OCI-LY1 (cell line): ENCODE measurements around the gene MEG3.

Source experiments
- H2AFZ ChIP-seq: fragments of 200-600 bp; sonication (generic), shearing (Covaris generic); 2 replicates; pipeline ENCODE4 v1.6.0; 2014; ENCODE audit warnings: antibody characterized with exemption, mild to moderate bottlenecking, low read length
- H3F3A ChIP-seq: fragments of 200-600 bp; sonication (generic), shearing (Covaris generic); 2 replicates; pipeline ENCODE4 v1.6.0; 2014; ENCODE audit warnings: mild to moderate bottlenecking, antibody characterized with exemption, low read length, moderate library complexity; ENCODE audit not compliant: insufficient read depth
- H3K27ac ChIP-seq: fragments of 200-600 bp; sonication (generic); 2 replicates; pipeline ENCODE4 v1.5.1; 2014; ENCODE audit warnings: low read length, mixed run types, mild to moderate bottlenecking, low read depth; ENCODE audit not compliant: poor library complexity, severe bottlenecking
- H3K27me3 ChIP-seq: fragments of 200-600 bp; sonication (generic); 2 replicates; pipeline ENCODE4 v1.6.0; 2014; ENCODE audit warnings: antibody characterized with exemption, mild to moderate bottlenecking, low read length, moderate library complexity; ENCODE audit not compliant: insufficient read depth
- H3K36me3 ChIP-seq: fragments of 200-600 bp; sonication (generic); 2 replicates; pipeline ENCODE4 v1.6.1; 2014; ENCODE audit warnings: mild to moderate bottlenecking, antibody characterized with exemption, low read length, moderate library complexity, mixed read lengths; ENCODE audit not compliant: insufficient read depth
- H3K4me1 ChIP-seq: fragments of 200-600 bp; sonication (generic); 2 replicates; pipeline ENCODE4 v1.5.1; 2014; ENCODE audit warnings: mild to moderate bottlenecking, low read length, moderate library complexity; ENCODE audit not compliant: insufficient read depth, severe bottlenecking
- H3K4me2 ChIP-seq: fragments of 200-600 bp; sonication (generic), shearing (Covaris generic); 2 replicates; pipeline ENCODE4 v1.6.1; 2014; ENCODE audit warnings: low read length
- H3K4me3 ChIP-seq: fragments of 200-600 bp; sonication (generic); 2 replicates; pipeline ENCODE4 v1.5.1; 2014; ENCODE audit warnings: low read length, low read depth, mild to moderate bottlenecking, mixed read lengths; ENCODE audit not compliant: poor library complexity, severe bottlenecking
- H3K79me2 ChIP-seq: fragments of 200-600 bp; shearing (Covaris generic); 2 replicates; pipeline ENCODE4 v1.6.1; 2016; ENCODE audit warnings: mixed run types, low read length, mixed read lengths; ENCODE audit not compliant: insufficient read depth
- H3K9ac ChIP-seq: fragments of 200-600 bp; sonication (generic), shearing (Covaris generic); 2 replicates; pipeline ENCODE4 v1.6.1; 2014; ENCODE audit warnings: mild to moderate bottlenecking, low read length, mixed read lengths
- H3K9me2 ChIP-seq: fragments of 200-600 bp; sonication (generic), shearing (Covaris generic); 2 replicates; pipeline ENCODE4 v1.6.1; 2014; ENCODE audit warnings: low read depth, mild to moderate bottlenecking, low read length, mixed read lengths
- H3K9me3 ChIP-seq: fragments of 200-600 bp; shearing (Covaris generic); 2 replicates; pipeline ENCODE4 v1.6.1; 2014; ENCODE audit warnings: low read length, mixed read lengths
- H4K20me1 ChIP-seq: fragments of 200-600 bp; sonication (generic), shearing (Covaris generic); 2 replicates; pipeline ENCODE4 v1.6.0; 2016; ENCODE audit warnings: mild to moderate bottlenecking, low read length; ENCODE audit not compliant: insufficient read depth
- CTCF ChIP-seq: fragments of 200-600 bp; sonication (generic), shearing (Covaris generic); IDR thresholded peaks from 2 replicates; pipeline ENCODE4 v1.5.1; 2017; ENCODE audit warnings: mild to moderate bottlenecking, antibody characterized with exemption, low read length, moderate library complexity, mixed read lengths
- EZH2 ChIP-seq: fragments of 200-600 bp; sonication (generic), shearing (Covaris generic); IDR thresholded peaks from 2 replicates; pipeline ENCODE4 v1.8.0; 2017; ENCODE audit warnings: borderline replicate concordance, mixed run types, mild to moderate bottlenecking, antibody characterized with exemption, low read length, moderate library complexity, mixed read lengths

The MEG3 gene

GRCh38 chr14:100802766-100803165 lies 23.2 kb upstream of the MEG3 start:
- Histone ChIP-seq H3K27me3 (no peaks in the 10 kb centered on the region), H3K79me2 (no peaks in the 10 kb centered on the region), H3K4me2 (no peak overlapping the region), H3K27ac (no peak overlapping the region), H3K9me3 (no peaks in the 10 kb centered on the region), H4K20me1 (no peaks in the 10 kb centered on the region), H3K36me3 (no peaks in the 10 kb centered on the region), H3K4me3 (no peak overlapping the region), H3K9ac (no peak overlapping the region), H3K9me2 (no peaks in the 10 kb centered on the region), H3K4me1 (no peaks in the 10 kb centered on the region), H3F3A (no peaks in the 10 kb centered on the region), H2AFZ (no peak overlapping the region)
- TF ChIP-seq CTCF: no peak
- TF ChIP-seq EZH2: no peak

- no peaks in the 10 kb centered on the region for H4K20me1 ChIP-seq
- no peaks in the 10 kb centered on the region for H3K9me2 ChIP-seq
- no peak overlapping the region for H3K27ac ChIP-seq
Measured at GRCh38 chr14:100803226-100803625, 22.7 kb upstream of the MEG3 start.

GRCh38 chr14:100803676-100804075 lies 22.2 kb upstream of the MEG3 start:
- Histone ChIP-seq H2AFZ (no peak overlapping the region), H3K4me2 (no peak overlapping the region), H3K9me2 (no peaks in the 10 kb centered on the region), H3F3A (no peaks in the 10 kb centered on the region), H4K20me1 (no peaks in the 10 kb centered on the region), H3K27me3 (no peaks in the 10 kb centered on the region), H3K4me1 (no peaks in the 10 kb centered on the region), H3K79me2 (no peaks in the 10 kb centered on the region), H3K36me3 (no peaks in the 10 kb centered on the region), H3K9ac (no peak overlapping the region), H3K27ac (no peak overlapping the region), H3K9me3 (no peaks in the 10 kb centered on the region), H3K4me3 (no peak overlapping the region)
- TF ChIP-seq CTCF (no peak), EZH2 (no peak)

More at GRCh38 chr14:100803226-100803625, 22.7 kb upstream of the MEG3 start:
- Histone ChIP-seq H3K4me3 (no peak overlapping the region), H3K4me1 (no peaks in the 10 kb centered on the region), H3K79me2 (no peaks in the 10 kb centered on the region), H3F3A (no peaks in the 10 kb centered on the region), H3K4me2 (no peak overlapping the region), H3K9ac (no peak overlapping the region), H3K9me3 (no peaks in the 10 kb centered on the region), H3K27me3 (no peaks in the 10 kb centered on the region), H3K36me3 (no peaks in the 10 kb centered on the region), H2AFZ (no peak overlapping the region)
- no peak for TF ChIP-seq EZH2
- no peak for TF ChIP-seq CTCF
